Natural killer cell (primary cell): ENCODE measurements around the gene PRPF6. TPM values are rescaled to one million over a fixed set of nuclear protein-coding genes. Genes with fewer than 3 reads are reported as not detected.
A peak's percentile ranks its signal among the peaks of the same experiment; 100 is the strongest.

ENCODE experiments used
- ATAC-seq, 3 donors: fragments of 150-1000 bp in 2 of 3; fragments of 200-7000 bp in 1 of 3; cut with Tn5 transposase; 1 replicate in 1 of 3; 2 replicates in 2 of 3; pipeline ENCODE4 v1.10.0; 2021; ENCODE audit warnings: mild to moderate bottlenecking in 2 of 3, moderate library complexity in 2 of 3
- DNase-seq, 2 donors: peaks; one replicate each; pipeline versions ENCODE4 v3.0.0 to v3.0.0-alpha.2; 2013 to 2021; ENCODE audit warnings: mixed read lengths in 1 of 2
- H3K27ac ChIP-seq: one replicate; pipeline ENCODE4 v1.5.1; 2013; ENCODE audit warnings: mild to moderate bottlenecking, low read length
- H3K27me3 ChIP-seq: one replicate; pipeline ENCODE4 v1.6.1; 2013; ENCODE audit warnings: low read length; ENCODE audit not compliant: control insufficient read depth, insufficient read depth
- H3K36me3 ChIP-seq: one replicate; pipeline ENCODE4 v1.6.1; 2013; ENCODE audit warnings: low read length; ENCODE audit not compliant: control insufficient read depth, insufficient read depth
- H3K4me1 ChIP-seq: one replicate; pipeline ENCODE4 v1.6.1; 2013; ENCODE audit warnings: low read length; ENCODE audit not compliant: control insufficient read depth, insufficient read depth
- H3K4me3 ChIP-seq: one replicate; pipeline ENCODE4 v1.5.1; 2013; ENCODE audit warnings: low read length
- H3K9me3 ChIP-seq: one replicate; pipeline ENCODE4 v1.6.1; 2013; ENCODE audit warnings: low read length; ENCODE audit not compliant: control insufficient read depth, insufficient read depth
- H3K27ac Mint-ChIP-seq, 2 donors: one replicate each; pipeline ENCODE4 v1.8.0; 2022; ENCODE audit warnings: mild to moderate bottlenecking in 2 of 2, mixed read lengths in 2 of 2, moderate library complexity in 1 of 2
- H3K27me3 Mint-ChIP-seq, 2 donors: one replicate each; pipeline ENCODE4 v1.8.0; 2022; ENCODE audit warnings: low read depth in 2 of 2, mixed read lengths in 2 of 2
- H3K36me3 Mint-ChIP-seq: one replicate; pipeline ENCODE4 v1.8.0; 2022; ENCODE audit warnings: mixed read lengths
- H3K4me1 Mint-ChIP-seq, 2 donors: one replicate each; pipeline ENCODE4 v1.8.0; 2022; ENCODE audit warnings: mixed read lengths in 2 of 2
- H3K4me3 Mint-ChIP-seq: one replicate; pipeline ENCODE4 v1.8.0; 2022; ENCODE audit warnings: mild to moderate bottlenecking, moderate library complexity, mixed read lengths
- H3K9me3 Mint-ChIP-seq, 2 donors: one replicate each; pipeline ENCODE4 v1.8.0; 2022; ENCODE audit warnings: mixed read lengths in 2 of 2
- CTCF ChIP-seq: fragments of 200-600 bp; IDR thresholded peaks from one replicate; pipeline ENCODE4 v1.8.0; 2022; ENCODE audit warnings: antibody characterized with exemption
- WGBS: methylation state at CpG from one replicate; pipeline ENCODE4 v1.1.7; 2013; ENCODE audit warnings: missing lambda C conversion rate; ENCODE audit not compliant: insufficient coverage; 5-methylcytosine and 5-hydroxymethylcytosine counted together
- intact Hi-C: fragments of 100-400 bp; cut with micrococcal nuclease; formaldehyde crosslinking; loops from one replicate; pipeline ENCODE4 v1.14.2; 2022
- total RNA-seq, 4 donors: library from RNA; stranded (reverse); fragments of 120-200 nt in 1 of 4; gene quantifications; one replicate each; pipeline versions ENCODE4 v1.2.3 to v1.2.4, GENCODE V29; 2013 to 2022

The PRPF6 gene
- total RNA-seq, 3 donors from 2014 or later (not counting 1 experiment from before 2014, with no cell fraction given) = 52.7 to 63.0 (median 55.0) TPM

GRCh38 chr20:64072498-64073063, 91.6 kb downstream of the PRPF6 start:
- peaks cover 51% of the 10 kb centered on the region for H3K4me1 ChIP-seq
- H3K4me3 Mint-ChIP-seq = no peak overlapping the region
- no peak for TF ChIP-seq CTCF
- no peaks in the 10 kb centered on the region for H3K36me3 Mint-ChIP-seq
- no peaks in the 10 kb centered on the region for H3K27me3 Mint-ChIP-seq
- H3K9me3 ChIP-seq = no peaks in the 10 kb centered on the region
- peaks cover 5 to 38% of the 10 kb centered on the region in 2 donors for H3K4me1 Mint-ChIP-seq
- peaks cover 43% of the 10 kb centered on the region for H3K36me3 ChIP-seq
- ATAC-seq = no peak
- peak overlapping the region in 1 of 2 donors; percentile 52 for H3K27ac Mint-ChIP-seq
- no peak overlapping the region for H3K27ac ChIP-seq
- no peaks in the 10 kb centered on the region for H3K9me3 Mint-ChIP-seq
- H3K27me3 ChIP-seq = no peaks in the 10 kb centered on the region
- DNase-seq = no peak
- no peak overlapping the region for H3K4me3 ChIP-seq
- 80% methylated on average over 14 of the region's 14 CpGs for WGBS
- intact Hi-C loops = no loop called here

GRCh38 chr20:64073476-64074183, 92.7 kb downstream of the PRPF6 start:
- Mint-ChIP-seq H3K36me3 (no peaks in the 10 kb centered on the region), H3K4me1 (peaks cover 11 to 39% of the 10 kb centered on the region in 2 donors), H3K4me3 (no peak overlapping the region), H3K9me3 (no peaks in the 10 kb centered on the region), H3K27me3 (no peaks in the 10 kb centered on the region), H3K27ac (no peak overlapping the region)
- 93% methylated on average over 37 of the region's 37 CpGs for WGBS
- ATAC-seq (no peak), DNase-seq (no peak)
- Histone ChIP-seq H3K4me1 (peaks cover 52% of the 10 kb centered on the region), H3K9me3 (no peaks in the 10 kb centered on the region), H3K36me3 (peaks cover 43% of the 10 kb centered on the region), H3K27ac (no peak overlapping the region), H3K4me3 (no peak overlapping the region), H3K27me3 (no peaks in the 10 kb centered on the region)
- no peak for TF ChIP-seq CTCF
- intact Hi-C loops = no loop called here

DNA sequence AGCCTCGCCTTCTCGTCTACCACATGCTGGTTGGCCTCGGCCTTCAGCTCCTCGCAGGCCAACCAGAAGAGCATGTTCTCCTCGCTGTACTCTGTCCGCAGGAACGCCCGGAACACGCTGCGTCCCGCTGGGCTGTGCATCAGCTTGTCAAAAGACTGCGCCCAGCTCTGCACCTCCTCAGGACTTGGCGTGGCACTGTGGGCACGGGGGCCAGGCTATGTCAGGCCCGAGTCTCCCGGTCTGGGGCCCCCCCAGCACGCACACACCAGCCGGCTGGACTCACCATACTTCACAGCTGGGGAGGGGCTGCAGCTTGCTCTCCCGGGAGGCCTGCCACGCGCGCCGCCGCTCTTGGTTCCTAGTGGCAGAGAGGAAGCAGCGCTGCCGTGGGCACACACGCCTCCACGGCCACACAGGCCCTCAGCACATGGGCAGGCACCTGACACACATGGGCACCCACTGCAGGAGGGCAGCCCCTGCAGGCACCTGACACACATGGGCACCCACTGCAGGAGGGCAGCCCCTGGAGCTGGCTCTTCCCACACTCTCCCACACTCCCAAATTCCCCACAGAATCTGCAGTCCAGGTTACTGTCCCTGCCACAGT, 93.4 kb downstream of the PRPF6 start:
- Histone ChIP-seq H3K36me3 (peaks cover 43% of the 10 kb centered on the region), H3K27me3 (no peaks in the 10 kb centered on the region), H3K9me3 (no peaks in the 10 kb centered on the region), H3K27ac (no peak overlapping the region), H3K4me3 (no peak overlapping the region), H3K4me1 (peaks cover 46% of the 10 kb centered on the region)
- DNase-seq (no peak), ATAC-seq (no peak)
- WGBS = 89% methylated on average over 28 of the region's 28 CpGs
- Mint-ChIP-seq H3K27me3 (no peaks in the 10 kb centered on the region), H3K4me1 (peaks cover 11 to 39% of the 10 kb centered on the region in 2 donors), H3K4me3 (no peak overlapping the region), H3K36me3 (no peaks in the 10 kb centered on the region), H3K9me3 (no peaks in the 10 kb centered on the region), H3K27ac (no peak overlapping the region)
- intact Hi-C loops = no loop called here
- no peak for TF ChIP-seq CTCF
